ENCODE results near the gene GRIN1.

DNA sequence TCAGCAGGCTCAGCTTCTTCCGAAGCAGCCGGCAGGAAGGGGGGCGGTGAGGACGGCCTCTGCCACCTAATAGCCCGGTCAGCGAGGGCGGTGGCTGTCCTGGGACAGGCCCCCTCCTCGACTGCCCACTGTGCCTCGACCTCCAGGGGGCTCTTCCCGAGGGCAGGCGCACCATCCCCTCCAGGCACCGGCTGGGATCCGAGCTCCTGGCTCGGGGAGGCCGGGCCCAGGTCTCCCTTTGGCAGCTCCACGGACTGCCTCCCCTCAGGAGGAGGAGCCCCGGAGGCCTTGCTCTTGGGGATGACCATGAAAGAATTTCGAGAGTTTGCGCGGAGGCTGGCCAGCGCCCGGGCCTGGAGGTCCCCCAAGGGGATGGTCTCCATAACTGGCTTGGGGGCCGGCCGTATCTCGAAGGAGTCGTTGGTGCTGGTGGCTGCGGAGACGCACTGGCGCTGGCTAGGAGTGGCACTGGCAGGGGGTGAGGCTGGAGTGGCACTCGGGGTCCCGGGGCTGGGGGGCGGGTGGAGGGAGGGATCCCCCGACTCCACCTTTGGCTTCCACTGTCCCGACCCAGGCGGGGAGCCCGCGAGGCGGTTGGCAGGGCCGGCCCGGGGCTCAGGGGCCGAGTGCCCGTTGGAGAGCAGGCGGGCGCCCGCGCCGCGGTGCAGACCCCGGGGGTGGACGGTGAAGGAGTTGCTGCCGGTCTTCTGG is 60.6 kb downstream of the GRIN1 start:
- TF ChIP-seq MYC (IDR thresholded peaks at IDR 0.05; ENCODE audit: borderline replicate concordance, low read length) (no peak), RAD21 (conservative IDR thresholded peaks at IDR 0.05 in 1 of 2, IDR thresholded peaks at IDR 0.05 in 1 of 2) (no peak), POLR2A (IDR thresholded peaks at IDR 0.05; ENCODE audit: low read length) (no peak)
